Esophagus squamous epithelium (tissue), 5 donors: ENCODE measurements around the gene RARS1. TPM values are rescaled to one million over a fixed set of nuclear protein-coding genes. Genes with fewer than 3 reads are reported as not detected.

ENCODE experiments used
- DNase-seq: peaks from one replicate; lab custom pipeline; 2025; lab: John Stamatoyannopoulos, UW
- H3K27ac ChIP-seq, 4 donors: fragments of 200-600 bp; sonication (generic); one replicate each; pipeline ENCODE4 v1.5.1; 2016 to 2019; ENCODE audit warnings: mild to moderate bottlenecking in 1 of 4
- H3K27me3 ChIP-seq, 4 donors: fragments of 200-600 bp; sonication (generic); 1 replicate in 3 of 4; 2 replicates in 1 of 4; pipeline versions ENCODE4 v1.5.1 to v1.6.0; 2017 to 2021; ENCODE audit warnings: antibody characterized with exemption in 1 of 4
- H3K36me3 ChIP-seq, 3 donors: fragments of 200-600 bp; sonication (generic); one replicate each; pipeline ENCODE4 v1.5.1; 2016 to 2019
- H3K4me1 ChIP-seq, 3 donors: fragments of 200-600 bp; sonication (generic); one replicate each; pipeline ENCODE4 v1.5.1; 2017 to 2019
- H3K4me3 ChIP-seq, 4 donors: fragments of 200-600 bp; sonication (generic); 1 replicate in 3 of 4; 2 replicates in 1 of 4; pipeline ENCODE4 v1.5.1; 2016 to 2019; ENCODE audit warnings: mild to moderate bottlenecking in 2 of 4, moderate library complexity in 1 of 4
- H3K9me3 ChIP-seq, 3 donors: fragments of 200-600 bp; sonication (generic); one replicate each; pipeline ENCODE4 v1.5.1; 2016 to 2019
- CTCF ChIP-seq, 6 experiments: fragments of 450-650 bp in 4 of 6; fragments of 200-600 bp in 2 of 6; sonication (generic) in 2 of 6; IDR thresholded peaks; one replicate each; pipeline ENCODE4 v1.5.1; 2016 to 2019; ENCODE audit warnings: antibody characterized with exemption in 6 of 6, mild to moderate bottlenecking in 4 of 6, moderate library complexity in 4 of 6
- POLR2A ChIP-seq, 4 donors: fragments of 450-650 bp; IDR thresholded peaks; one replicate each; pipeline ENCODE4 v1.6.1; 2017; ENCODE audit warnings: antibody characterized with exemption in 4 of 4, mild to moderate bottlenecking in 4 of 4, moderate library complexity in 3 of 4
- WGBS, 2 donors: methylation state at CpG; one replicate each; pipeline ENCODE4 v1.1.5; 2018; 5-methylcytosine and 5-hydroxymethylcytosine counted together
- intact Hi-C: fragments of 100-400 bp; cut with DNase I; formaldehyde crosslinking; loops from one replicate; pipeline ENCODE4 v1.15.0; 2022
- total RNA-seq, 4 donors: library from RNA; depleted of rRNA; stranded (reverse); fragments of >200 nt; gene quantifications; one replicate each; pipeline ENCODE4 v1.1.0, GENCODE V29; 2016
- donor health status: DM: yes; HTN: yes; CAD: no.

RARS1 gene
- total RNA-seq, 4 donors from 2014 or later = 56.6 to 124 (median 85.8) TPM

GRCh38 chr5:168474319-168474718, 12.0 kb upstream of the RARS1 start:
- Histone ChIP-seq H3K4me1 (no peaks in the 10 kb centered on the region), H3K4me3 (no peak overlapping the region), H3K9me3 (no peaks in the 10 kb centered on the region), H3K36me3 (peaks cover 0 to 37% (median 0%) of the 10 kb centered on the region in 3 donors), H3K27ac (no peak overlapping the region), H3K27me3 (peaks cover 0 to 4% (median 0%) of the 10 kb centered on the region in 4 donors)
- TF ChIP-seq CTCF (IDR thresholded peaks at IDR 0.05) (no peak), POLR2A (IDR thresholded peaks at IDR 0.05) (no peak)
- intact Hi-C loops = no loop called here
- 62 to 70% methylated on average over 1 of the region's 1 CpG for WGBS, 2 donors
- DNase-seq = no peak

GRCh38 chr5:168477060-168477459, 9.2 kb upstream of the RARS1 start:
- intact Hi-C loops = no loop called here
- 42 to 52% methylated on average over 7 of the region's 7 CpGs for WGBS, 2 donors

GRCh38 chr5:168479166-168479565, 7.1 kb upstream of the RARS1 start:
- no peak for DNase-seq
- no peaks in the 10 kb centered on the region for H3K9me3 ChIP-seq
- H3K4me1 ChIP-seq = no peaks in the 10 kb centered on the region
- no peak for TF ChIP-seq CTCF (IDR thresholded peaks at IDR 0.05)
- no peak for TF ChIP-seq POLR2A (IDR thresholded peaks at IDR 0.05)
- no peak overlapping the region for H3K27ac ChIP-seq
- H3K4me3 ChIP-seq = no peak overlapping the region
- no peaks in the 10 kb centered on the region for H3K36me3 ChIP-seq
- intact Hi-C loops = no loop called here
- no peaks in the 10 kb centered on the region for H3K27me3 ChIP-seq
- WGBS, 2 donors = 64 to 71% methylated on average over 3 of the region's 3 CpGs

More at GRCh38 chr5:168477060-168477459, 9.2 kb upstream of the RARS1 start:
- Histone ChIP-seq H3K4me1 (no peaks in the 10 kb centered on the region), H3K4me3 (no peak overlapping the region), H3K9me3 (no peaks in the 10 kb centered on the region), H3K36me3 (peaks cover 0 to 11% (median 0%) of the 10 kb centered on the region in 3 donors), H3K27me3 (no peaks in the 10 kb centered on the region), H3K27ac (no peak overlapping the region)
- TF ChIP-seq POLR2A (IDR thresholded peaks at IDR 0.05) (no peak), CTCF (IDR thresholded peaks at IDR 0.05) (no peak)
- no peak for DNase-seq

- 72 to 86% methylated on average over 3 of the region's 3 CpGs for WGBS, 2 donors
- no peak overlapping the region for H3K4me3 ChIP-seq
- TF ChIP-seq CTCF (IDR thresholded peaks at IDR 0.05) (no peak), POLR2A (IDR thresholded peaks at IDR 0.05) (no peak)
Observed at GRCh38 chr5:168480601-168481000, 5.7 kb upstream of the RARS1 start.

GRCh38 chr5:168481330-168481788, 4.9 kb upstream of the RARS1 start:
- intact Hi-C loops = loop anchor here (10.0 kb wide), 1 partner anchor 207 kb away; no protein-coding TSS in a partner anchor
- H3K4me1 ChIP-seq = peaks cover 0 to 6% (median 0%) of the 10 kb centered on the region in 3 donors
- TF ChIP-seq CTCF (IDR thresholded peaks at IDR 0.05) (no peak), POLR2A (IDR thresholded peaks at IDR 0.05) (no peak)
- 27 to 47% methylated on average over 4 of the region's 4 CpGs for WGBS, 2 donors
- no peaks in the 10 kb centered on the region for H3K36me3 ChIP-seq
- no peaks in the 10 kb centered on the region for H3K27me3 ChIP-seq
- H3K9me3 ChIP-seq = no peaks in the 10 kb centered on the region
- no peak for DNase-seq
- no peak overlapping the region for H3K4me3 ChIP-seq
- no peak overlapping the region for H3K27ac ChIP-seq

More at GRCh38 chr5:168480601-168481000, 5.7 kb upstream of the RARS1 start:
- Histone ChIP-seq H3K4me1 (no peaks in the 10 kb centered on the region), H3K36me3 (no peaks in the 10 kb centered on the region), H3K9me3 (no peaks in the 10 kb centered on the region), H3K27me3 (no peaks in the 10 kb centered on the region), H3K27ac (no peak overlapping the region)
- intact Hi-C loops = loop anchor here (10.0 kb wide), 1 partner anchor 206 kb away; no protein-coding TSS in a partner anchor
- no peak for DNase-seq
